ENCODE results near the gene OTUB2.

The OTUB2 gene

GRCh38 chr14:94045563-94046345 lies 19.6 kb downstream of the OTUB2 start:
- Histone ChIP-seq H3K9me3 (ENCODE audit: severe bottlenecking) (no peaks in the 10 kb centered on the region), H3K27ac (ENCODE audit: poor library complexity, severe bottlenecking) (no peak overlapping the region), H3K4me1 (ENCODE audit: insufficient read depth, poor library complexity, severe bottlenecking) (no peaks in the 10 kb centered on the region), H3K4me3 (ENCODE audit: severe bottlenecking) (no peak overlapping the region), H3K27me3 (ENCODE audit: insufficient read depth, poor library complexity, severe bottlenecking) (no peaks in the 10 kb centered on the region), H3K36me3 (ENCODE audit: low read depth) (peaks cover 45% of the 10 kb centered on the region)
- DNase-seq (ENCODE audit: low spot score) (peak; percentile 54), ATAC-seq (ENCODE audit: low read depth) (no peak)
- TF ChIP-seq CTCF (IDR thresholded peaks at IDR 0.05; ENCODE audit: poor library complexity, severe bottlenecking): no peak

GRCh38 chr14:94046696-94047250 lies 20.6 kb downstream of the OTUB2 start:
- DNase-seq (ENCODE audit: low spot score): peak; percentile 53
- ATAC-seq (ENCODE audit: low read depth): no peak
- no peak overlapping the region for H3K27ac ChIP-seq (ENCODE audit: poor library complexity, severe bottlenecking)
- TF ChIP-seq CTCF (IDR thresholded peaks at IDR 0.05; ENCODE audit: poor library complexity, severe bottlenecking): no peak
- no peaks in the 10 kb centered on the region for H3K9me3 ChIP-seq (ENCODE audit: severe bottlenecking)
- H3K36me3 ChIP-seq (ENCODE audit: low read depth): peaks cover 55% of the 10 kb centered on the region
- H3K27me3 ChIP-seq (ENCODE audit: insufficient read depth, poor library complexity, severe bottlenecking): no peaks in the 10 kb centered on the region
- H3K4me1 ChIP-seq (ENCODE audit: insufficient read depth, poor library complexity, severe bottlenecking): no peaks in the 10 kb centered on the region
- no peak overlapping the region for H3K4me3 ChIP-seq (ENCODE audit: severe bottlenecking)

DNA sequence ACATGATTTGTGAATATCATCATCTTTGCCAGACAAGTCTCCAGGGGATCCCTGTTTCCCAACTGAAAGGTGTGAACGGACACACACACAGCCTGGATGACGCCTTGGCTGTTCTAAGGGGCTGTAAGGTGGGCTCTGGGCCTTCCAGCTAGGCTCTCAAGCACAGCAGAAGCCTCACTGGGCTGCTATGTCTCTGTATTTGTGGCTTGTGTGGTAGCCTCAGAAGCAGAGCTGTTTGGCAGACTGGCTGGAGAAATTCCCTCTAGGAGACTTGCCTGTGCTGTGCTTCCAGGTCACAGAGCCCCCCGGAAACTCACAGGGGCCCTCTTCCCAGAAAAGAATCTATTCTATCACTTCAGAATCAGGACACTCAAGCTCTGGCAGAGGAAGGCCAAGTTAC lies 21.4 kb downstream of the OTUB2 start:
- TF ChIP-seq CTCF (IDR thresholded peaks at IDR 0.05; ENCODE audit: poor library complexity, severe bottlenecking): no peak
- Histone ChIP-seq H3K27me3 (ENCODE audit: insufficient read depth, poor library complexity, severe bottlenecking) (no peaks in the 10 kb centered on the region), H3K4me3 (ENCODE audit: severe bottlenecking) (no peak overlapping the region), H3K9me3 (ENCODE audit: severe bottlenecking) (no peaks in the 10 kb centered on the region), H3K36me3 (ENCODE audit: low read depth) (peaks cover 63% of the 10 kb centered on the region), H3K27ac (ENCODE audit: poor library complexity, severe bottlenecking) (no peak overlapping the region), H3K4me1 (ENCODE audit: insufficient read depth, poor library complexity, severe bottlenecking) (no peaks in the 10 kb centered on the region)
- no peak for ATAC-seq (ENCODE audit: low read depth)
- no peak for DNase-seq (ENCODE audit: low spot score)

DNA sequence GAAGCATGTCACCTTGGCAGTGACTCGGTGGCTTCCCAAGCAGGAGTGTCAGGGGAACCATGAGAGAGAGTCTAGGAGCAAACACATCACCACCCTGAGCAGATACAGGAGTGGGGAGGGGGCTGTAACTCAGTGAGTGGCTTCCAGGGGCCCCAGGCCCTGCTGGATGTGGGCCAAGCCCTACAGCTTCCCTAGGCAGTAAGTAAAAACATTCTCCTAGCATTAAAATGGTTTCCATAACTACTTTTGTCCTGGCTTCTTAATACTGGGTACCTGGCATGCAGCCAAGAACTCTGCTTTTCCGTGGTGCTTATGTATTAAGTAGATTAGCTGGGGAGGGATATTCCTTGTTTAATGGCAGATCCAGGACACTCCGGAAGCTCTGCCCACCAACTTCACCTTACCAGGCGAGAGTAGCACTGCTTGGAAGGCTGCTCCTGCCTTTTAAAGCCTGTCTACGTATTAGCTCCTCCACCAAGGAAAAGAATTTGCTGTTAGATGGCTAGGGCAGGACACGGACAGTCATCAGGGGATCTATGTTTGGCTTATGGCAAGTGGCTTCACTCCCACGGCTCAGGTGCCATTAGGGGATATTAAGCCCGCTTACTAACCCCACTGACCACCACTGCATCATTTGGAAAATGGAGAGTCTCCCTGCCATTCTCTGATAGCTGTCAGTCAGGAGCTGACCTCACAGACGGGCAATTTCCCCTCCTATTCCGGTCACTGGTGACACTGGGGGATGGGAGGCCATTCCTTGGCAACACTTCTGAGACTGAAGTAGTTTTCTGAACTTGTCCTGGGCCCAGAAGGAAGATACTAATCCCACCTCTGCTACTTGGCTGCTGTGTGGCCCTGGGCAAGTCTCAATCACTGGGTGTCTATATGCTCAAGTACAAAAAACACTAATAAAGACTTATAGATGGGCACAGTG lies 22.8 kb downstream of the OTUB2 start:
- Histone ChIP-seq H3K9me3 (ENCODE audit: severe bottlenecking) (no peaks in the 10 kb centered on the region), H3K4me1 (ENCODE audit: insufficient read depth, poor library complexity, severe bottlenecking) (no peaks in the 10 kb centered on the region), H3K27me3 (ENCODE audit: insufficient read depth, poor library complexity, severe bottlenecking) (no peaks in the 10 kb centered on the region), H3K4me3 (ENCODE audit: severe bottlenecking) (no peak overlapping the region), H3K27ac (ENCODE audit: poor library complexity, severe bottlenecking) (no peak overlapping the region), H3K36me3 (ENCODE audit: low read depth) (peaks cover 73% of the 10 kb centered on the region)
- ATAC-seq (ENCODE audit: low read depth) (no peak), DNase-seq (ENCODE audit: low spot score) (no peak)
- TF ChIP-seq CTCF (IDR thresholded peaks at IDR 0.05; ENCODE audit: poor library complexity, severe bottlenecking): no peak

All from RWPE2 (cell line).